Left cardiac atrium (tissue), 4 donors: ENCODE data around the gene SLC4A4. TPM values are rescaled to one million over a fixed set of nuclear protein-coding genes. Genes with fewer than 3 reads are reported as not detected.
A peak's percentile ranks its signal among the peaks of the same experiment; 100 is the strongest.

Experiments used
- ATAC-seq, 2 donors: fragments of 200-7000 bp; cut with Tn5 transposase; one replicate each; pipeline ENCODE4 v1.9.1; 2020; ENCODE audit warnings: mild to moderate bottlenecking in 2 of 2, moderate library complexity in 2 of 2
- DNase-seq: peaks from one replicate; pipeline ENCODE4 v3.0.0-alpha.2; 2020
- intact Hi-C, 2 donors: fragments of 100-400 bp; cut with DNase I; formaldehyde crosslinking; loops; one replicate each; pipeline versions ENCODE4 v1.14.1 to v1.15.1; 2022 to 2023
- total RNA-seq, 2 donors: library from RNA; stranded (reverse); fragmentation: NEBNext Ultra II Directional; extraction: Animal tissue kit (Norgen Biotek cat#: 25700); gene quantifications; one replicate each; pipeline ENCODE4 v1.2.1, GENCODE V29; 2021
- donor health status: DM: no; HTN: yes; CAD: no.
- donor health status: DM: no; HTN: yes; CAD: no; lungs with severe emphysema.
- donor health status: DM: yes; HTN: yes; CAD: no.
- donor health status: Dilated cardiomyopathy.

SLC4A4 gene
- total RNA-seq, 2 donors from 2014 or later = 18.6 to 22.8 TPM

- ATAC-seq = no peak
- DNase-seq = no peak
- intact Hi-C loops = no loop called here
Measured at GRCh38 chr4:71518283-71518989, 179.6 kb downstream of the SLC4A4 start.

GRCh38 chr4:71520308-71520707 lies 181.5 kb downstream of the SLC4A4 start:
- DNase-seq (no peak), ATAC-seq (no peak)
- intact Hi-C loops = no loop called here

GRCh38 chr4:71520850-71521249 lies 182.0 kb downstream of the SLC4A4 start:
- no peak for DNase-seq
- intact Hi-C loops = no loop called here
- no peak for ATAC-seq

GRCh38 chr4:71524756-71525155 lies 185.9 kb downstream of the SLC4A4 start:
- no peak for DNase-seq
- no peak for ATAC-seq
- intact Hi-C loops = no loop called here

- intact Hi-C loops = no loop called here
- no peak for ATAC-seq
- no peak for DNase-seq
Measured at GRCh38 chr4:71526637-71527406, 188.0 kb downstream of the SLC4A4 start.

- DNase-seq = no peak
- intact Hi-C loops = no loop called here
- ATAC-seq = no peak
Measured at GRCh38 chr4:71532407-71532806, 193.6 kb downstream of the SLC4A4 start.

GRCh38 chr4:71533121-71533520 lies 194.3 kb downstream of the SLC4A4 start:
- DNase-seq (no peak), ATAC-seq (no peak)
- intact Hi-C loops = no loop called here

- no peak for ATAC-seq
- DNase-seq = no peak
- intact Hi-C loops = no loop called here
Measured at GRCh38 chr4:71537551-71538065, 198.8 kb downstream of the SLC4A4 start.

GRCh38 chr4:71538528-71538927 lies 199.7 kb downstream of the SLC4A4 start:
- DNase-seq = no peak
- intact Hi-C loops = no loop called here
- ATAC-seq = no peak

- ATAC-seq (no peak), DNase-seq (no peak)
- intact Hi-C loops = no loop called here
Measured at GRCh38 chr4:71540749-71541269, 202.0 kb downstream of the SLC4A4 start.

- intact Hi-C loops = no loop called here
Measured at GRCh38 chr4:71541541-71541940, 202.7 kb downstream of the SLC4A4 start.

GRCh38 chr4:71545168-71545567 lies 206.3 kb downstream of the SLC4A4 start:
- no peak for ATAC-seq
- DNase-seq = no peak
- intact Hi-C loops = no loop called here

More at GRCh38 chr4:71541541-71541940, 202.7 kb downstream of the SLC4A4 start:
- DNase-seq (no peak), ATAC-seq (no peak)

- DNase-seq (no peak), ATAC-seq (no peak)
- intact Hi-C loops = loop anchor here (5.0 kb wide), 2 partner anchors 322 to 362 kb away; no protein-coding TSS in a partner anchor
Measured at GRCh38 chr4:71549516-71550160, 210.8 kb downstream of the SLC4A4 start.

GRCh38 chr4:71550220-71551165 lies 211.7 kb downstream of the SLC4A4 start:
- intact Hi-C loops = loop anchor here (5.0 kb wide), 2 partner anchors 323 to 363 kb away; no protein-coding TSS in a partner anchor
- DNase-seq = no peak
- no peak for ATAC-seq

- peak; percentile 72 to 80 for ATAC-seq
- no peak for DNase-seq
- intact Hi-C loops = loop anchor here (2.0 to 5.0 kb wide), 3 partner anchors 326 to 369 kb away; no protein-coding TSS in a partner anchor
Measured at GRCh38 chr4:71553605-71554004, 214.8 kb downstream of the SLC4A4 start.

- ATAC-seq (no peak), DNase-seq (no peak)
- intact Hi-C loops = loop anchor here (2.0 to 5.0 kb wide), 3 partner anchors 327 to 369 kb away; no protein-coding TSS in a partner anchor
Measured at GRCh38 chr4:71554025-71554424, 215.2 kb downstream of the SLC4A4 start.

- intact Hi-C loops = no loop called here
Measured at GRCh38 chr4:71558248-71558647, 219.4 kb downstream of the SLC4A4 start.

GRCh38 chr4:71559957-71560571 lies 221.2 kb downstream of the SLC4A4 start:
- intact Hi-C loops = no loop called here
- DNase-seq (no peak), ATAC-seq (peak in 1 of 2 donors; percentile 77)

More at GRCh38 chr4:71558248-71558647, 219.4 kb downstream of the SLC4A4 start:
- ATAC-seq (no peak), DNase-seq (no peak)
